Measurements from ENCODE around the gene ZSCAN5A.

DNA sequence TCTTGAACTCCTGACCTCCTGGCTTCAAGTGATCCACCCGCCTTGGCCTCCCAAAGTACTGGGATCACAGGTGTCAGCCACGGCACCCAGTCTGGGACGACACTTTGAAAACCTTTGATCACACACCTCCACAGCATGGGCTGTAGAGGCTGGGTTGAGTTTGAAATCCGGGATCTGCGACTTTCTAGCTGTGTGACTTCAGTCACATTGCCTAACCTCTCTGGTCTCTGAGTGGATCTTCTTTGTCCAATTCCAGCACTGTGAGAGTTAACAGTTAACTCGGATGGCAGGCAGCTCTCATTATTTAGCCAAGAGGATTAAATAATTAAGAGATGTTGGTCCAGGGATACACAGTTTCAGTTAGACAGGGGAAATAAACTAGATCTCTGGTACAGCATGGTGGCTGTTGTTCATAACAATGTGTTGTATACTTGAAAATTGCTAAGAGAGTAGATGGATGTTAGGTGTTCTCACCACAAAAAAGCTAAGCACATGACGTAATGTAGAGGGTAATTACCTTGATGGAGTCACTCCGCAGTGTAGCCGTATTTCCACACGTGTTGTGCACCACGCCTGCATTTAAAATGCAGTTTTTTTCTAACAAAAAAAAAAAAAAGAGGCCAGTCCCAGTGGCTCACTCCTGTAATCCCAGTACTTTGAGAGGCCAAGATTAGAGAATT is 136.9 kb downstream of the ZSCAN5A start:
- TF ChIP-seq POLR2AphosphoS5 (IDR thresholded peaks at IDR 0.05) (no peak), POLR2A (IDR thresholded peaks at IDR 0.05) (no peak)
- TF ChIP-seq, protein P1, sequence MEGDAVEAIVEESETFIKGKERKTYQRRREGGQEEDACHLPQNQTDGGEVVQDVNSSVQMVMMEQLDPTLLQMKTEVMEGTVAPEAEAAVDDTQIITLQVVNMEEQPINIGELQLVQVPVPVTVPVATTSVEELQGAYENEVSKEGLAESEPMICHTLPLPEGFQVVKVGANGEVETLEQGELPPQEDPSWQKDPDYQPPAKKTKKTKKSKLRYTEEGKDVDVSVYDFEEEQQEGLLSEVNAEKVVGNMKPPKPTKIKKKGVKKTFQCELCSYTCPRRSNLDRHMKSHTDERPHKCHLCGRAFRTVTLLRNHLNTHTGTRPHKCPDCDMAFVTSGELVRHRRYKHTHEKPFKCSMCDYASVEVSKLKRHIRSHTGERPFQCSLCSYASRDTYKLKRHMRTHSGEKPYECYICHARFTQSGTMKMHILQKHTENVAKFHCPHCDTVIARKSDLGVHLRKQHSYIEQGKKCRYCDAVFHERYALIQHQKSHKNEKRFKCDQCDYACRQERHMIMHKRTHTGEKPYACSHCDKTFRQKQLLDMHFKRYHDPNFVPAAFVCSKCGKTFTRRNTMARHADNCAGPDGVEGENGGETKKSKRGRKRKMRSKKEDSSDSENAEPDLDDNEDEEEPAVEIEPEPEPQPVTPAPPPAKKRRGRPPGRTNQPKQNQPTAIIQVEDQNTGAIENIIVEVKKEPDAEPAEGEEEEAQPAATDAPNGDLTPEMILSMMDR (IDR thresholded peaks at IDR 0.05) = no peak
